SK-N-MC (cell line): Measurements from ENCODE around the gene ITGB3.

Experiments used
- EZH2 ChIP-seq: fragments of 200-600 bp; sonication (generic); IDR thresholded peaks from one replicate; pipeline ENCODE4 v1.6.1; 2017; ENCODE audit warnings: antibody characterized with exemption
- FOXP2 ChIP-seq: optimal IDR thresholded peaks from 2 replicates; pipeline ENCODE3; 2011; ENCODE audit warnings: mild to moderate bottlenecking, moderate library complexity; ENCODE audit not compliant: insufficient read depth; ENCODE audit errors: extremely low read length, control extremely low read depth
- POLR2AphosphoS5 ChIP-seq: IDR thresholded peaks from 2 replicates; pipeline ENCODE4 v1.6.1; 2012; ENCODE audit warnings: mild to moderate bottlenecking, low read depth, low read length, borderline replicate concordance

DNA sequence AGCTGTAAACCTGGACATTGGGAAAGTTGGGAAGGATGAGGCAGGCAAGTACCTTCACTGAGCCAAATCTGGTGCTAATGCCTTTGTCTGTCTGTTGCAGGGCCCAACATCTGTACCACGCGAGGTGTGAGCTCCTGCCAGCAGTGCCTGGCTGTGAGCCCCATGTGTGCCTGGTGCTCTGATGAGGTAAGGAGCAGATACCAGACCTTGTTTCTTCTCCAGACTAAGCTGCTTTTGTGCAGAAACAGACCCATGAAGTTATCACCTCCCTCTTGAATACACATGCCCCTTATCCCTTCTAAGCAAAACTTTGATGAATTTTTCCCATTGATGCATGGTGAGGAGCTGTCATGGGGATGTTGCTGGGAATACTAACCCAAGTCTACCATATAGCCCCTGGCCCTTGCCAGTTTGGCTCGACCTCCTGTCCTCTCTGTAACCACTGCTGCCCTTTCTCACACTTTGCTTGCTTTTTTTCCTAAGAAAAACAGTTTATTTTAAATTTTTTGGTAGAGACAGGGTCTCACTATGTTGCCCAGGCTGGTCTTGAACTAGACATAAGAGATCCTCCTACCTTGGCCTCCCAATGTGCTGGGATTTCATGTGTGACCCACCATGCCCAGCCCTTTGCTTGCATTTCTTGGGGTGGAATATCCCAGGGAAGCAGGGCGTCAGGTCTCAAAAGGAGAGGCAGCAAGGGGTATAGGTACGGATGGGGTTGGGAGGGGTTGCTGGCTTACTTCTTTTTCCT is 20.9 kb downstream of the ITGB3 start:
- TF ChIP-seq EZH2 = no peak
- TF ChIP-seq POLR2AphosphoS5 = no peak
- TF ChIP-seq FOXP2 = no peak
